HG02588 (cell line): Measurements from ENCODE around the gene CBX7.

ENCODE experiments used
- ATAC-seq: cut with Tn5 transposase; IDR thresholded peaks from one replicate; pipeline ENCODE4 v1.9.1; 2021; ENCODE audit warnings: mild to moderate bottlenecking, moderate library complexity; ENCODE audit not compliant: unreplicated experiment

CBX7 gene

GRCh38 chr22:39128508-39128907, 24.0 kb downstream of the CBX7 start:
- no peak for ATAC-seq

DNA sequence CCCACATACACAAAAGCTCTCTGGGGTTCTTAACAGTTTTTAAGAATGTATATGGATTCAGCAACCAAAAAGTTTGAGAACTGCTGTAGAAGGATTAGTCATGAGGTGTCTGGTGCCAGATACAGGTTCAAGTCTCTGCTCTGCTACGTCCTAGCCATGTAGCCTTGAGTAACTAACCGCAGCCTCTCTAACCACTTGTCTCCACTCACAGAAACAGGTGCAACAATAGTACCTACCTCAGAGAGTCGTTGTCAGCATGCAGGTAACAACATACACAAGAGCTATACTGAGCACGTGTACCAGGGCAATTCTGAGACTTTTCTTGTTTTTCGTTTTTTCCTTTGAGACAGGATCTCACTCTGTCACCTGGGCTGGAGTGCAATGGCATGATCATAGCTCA, 26.9 kb downstream of the CBX7 start:
- ATAC-seq: no peak

GRCh38 chr22:39123751-39124581, 28.5 kb downstream of the CBX7 start:
- no peak for ATAC-seq

DNA sequence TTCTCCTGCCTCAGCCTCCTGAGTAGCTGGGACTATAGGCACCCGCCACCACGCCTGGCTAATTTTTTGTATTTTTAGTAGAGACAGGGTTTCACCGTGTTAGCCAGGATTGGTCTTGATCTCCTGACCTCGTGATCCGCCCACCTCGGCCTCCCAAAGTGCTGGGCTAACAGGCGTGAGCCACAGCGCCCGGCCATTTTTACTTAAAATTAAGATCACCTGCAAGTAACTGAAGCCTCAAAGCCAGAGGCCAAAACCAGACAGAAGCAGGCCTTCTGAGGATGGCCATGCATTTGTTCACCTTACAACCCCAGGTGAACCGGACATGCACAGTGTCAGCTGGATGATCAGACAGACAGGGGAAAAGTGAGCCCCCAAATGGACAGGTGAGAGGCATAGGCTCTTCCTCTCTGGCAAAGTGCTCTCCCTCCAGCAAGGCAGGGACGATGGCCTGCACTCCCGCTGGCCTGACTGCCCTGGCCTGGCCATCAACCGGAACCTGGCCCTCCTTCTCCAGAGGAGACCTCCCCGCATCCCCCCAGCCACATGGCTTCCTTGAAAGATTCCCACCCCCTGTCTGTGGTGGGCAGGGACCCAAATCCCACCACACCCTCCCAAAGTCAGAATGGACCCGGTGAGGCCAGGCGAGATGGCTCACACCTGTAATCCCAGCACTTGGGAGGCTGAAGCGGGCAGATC, 29.6 kb downstream of the CBX7 start:
- no peak for ATAC-seq

- no peak for ATAC-seq
Observed at GRCh38 chr22:39120983-39121382, 31.5 kb downstream of the CBX7 start.

DNA sequence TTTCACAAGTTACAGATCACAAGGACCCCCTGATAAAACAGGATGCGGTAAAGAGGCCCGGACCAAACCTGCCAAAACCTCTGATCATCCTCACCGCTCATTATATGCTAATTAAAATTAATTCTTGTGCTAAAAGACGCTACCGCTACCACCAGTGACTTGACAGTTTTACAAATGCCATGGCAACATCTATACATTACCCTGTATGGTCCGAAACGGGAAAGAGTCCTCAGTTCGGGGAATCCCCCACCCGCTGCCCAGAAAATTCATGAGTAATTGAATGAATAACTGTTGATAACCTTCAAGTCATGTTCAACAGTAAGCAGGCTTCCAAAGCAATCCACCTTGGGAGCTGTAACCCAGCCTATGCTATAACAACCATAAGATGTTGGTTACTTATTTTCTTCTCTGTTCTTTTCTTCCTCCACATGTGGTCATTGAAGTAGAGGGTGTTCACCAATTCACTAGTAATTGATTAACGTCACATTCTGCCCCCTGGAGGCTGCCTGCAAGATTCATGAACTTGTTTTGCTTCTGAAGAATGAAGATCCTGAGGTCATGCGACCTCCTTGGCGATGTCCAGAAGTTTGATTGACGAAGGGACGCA, 34.8 kb downstream of the CBX7 start:
- no peak for ATAC-seq

- no peak for ATAC-seq
Observed at GRCh38 chr22:39115977-39116621, 36.4 kb downstream of the CBX7 start.

GRCh38 chr22:39115570-39115969, 36.9 kb downstream of the CBX7 start:
- no peak for ATAC-seq

GRCh38 chr22:39114112-39114511, 38.4 kb downstream of the CBX7 start:
- ATAC-seq: no peak

DNA sequence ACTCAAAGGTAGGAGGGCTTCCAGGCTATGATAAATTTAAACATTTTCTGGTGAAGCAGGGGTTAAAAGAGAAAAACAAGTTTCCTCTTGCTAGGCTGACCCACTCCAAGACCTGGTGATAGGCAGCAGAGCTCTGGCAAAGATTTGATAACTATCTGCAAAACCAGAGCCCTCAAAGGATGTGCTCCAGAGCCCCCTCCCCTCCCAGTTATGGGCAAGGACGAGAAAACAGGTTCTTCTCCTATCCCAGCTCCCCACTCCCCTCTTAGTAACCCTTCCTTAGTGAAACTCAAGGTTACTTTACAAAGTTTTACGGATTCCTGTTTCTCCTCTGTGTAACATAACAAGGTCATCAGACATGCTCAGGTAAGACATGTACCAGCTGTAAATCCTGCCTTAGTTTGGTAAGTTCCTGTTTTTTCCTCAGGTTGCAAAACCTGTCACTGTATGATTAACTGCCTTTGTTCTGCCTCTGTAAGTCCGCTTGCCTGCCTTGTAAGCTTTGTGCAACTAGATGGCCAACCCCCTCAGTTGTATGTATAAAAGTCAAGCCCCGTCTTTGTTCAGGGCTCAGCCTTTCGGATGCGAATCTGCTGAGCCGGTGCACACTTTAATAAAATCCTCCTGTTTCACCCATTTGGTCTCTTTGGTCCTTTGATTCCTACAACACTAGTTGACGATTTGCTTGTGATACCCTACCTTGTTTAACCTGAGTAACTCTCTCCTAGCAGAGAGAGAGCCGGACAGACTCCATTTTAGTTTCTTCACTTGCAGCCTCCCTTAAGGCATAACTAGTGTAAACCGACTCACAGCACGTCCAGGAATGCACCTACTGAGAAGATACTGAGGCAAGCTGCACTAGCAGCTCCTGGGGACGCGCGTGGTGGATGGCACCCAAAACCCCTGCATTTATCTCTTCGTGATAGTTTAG, 41.6 kb downstream of the CBX7 start:
- ATAC-seq: no peak

- ATAC-seq: no peak
Observed at GRCh38 chr22:39109361-39109760, 43.1 kb downstream of the CBX7 start.

GRCh38 chr22:39108487-39108886, 44.0 kb downstream of the CBX7 start:
- no peak for ATAC-seq

DNA sequence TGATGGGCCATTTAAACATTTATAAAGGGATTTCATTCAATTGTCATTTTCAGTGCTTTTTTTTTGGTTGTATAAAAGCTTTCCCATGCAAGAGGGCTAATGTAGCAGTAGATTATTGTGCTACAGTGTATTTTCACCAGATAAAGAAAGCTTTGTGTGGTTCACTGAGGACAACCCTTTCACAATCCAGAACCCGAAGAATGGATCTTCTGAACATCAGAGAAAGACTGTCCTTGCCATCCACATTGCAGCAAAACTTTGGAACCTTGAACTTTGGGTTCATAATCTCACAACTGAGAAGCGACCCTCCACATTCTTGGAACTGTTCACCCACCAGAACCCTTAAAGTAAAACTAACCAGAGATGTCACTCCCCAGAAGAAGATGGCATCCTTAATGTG, 46.2 kb downstream of the CBX7 start:
- ATAC-seq: no peak

- no peak for ATAC-seq
Observed at GRCh38 chr22:39103431-39103830, 49.0 kb downstream of the CBX7 start.

DNA sequence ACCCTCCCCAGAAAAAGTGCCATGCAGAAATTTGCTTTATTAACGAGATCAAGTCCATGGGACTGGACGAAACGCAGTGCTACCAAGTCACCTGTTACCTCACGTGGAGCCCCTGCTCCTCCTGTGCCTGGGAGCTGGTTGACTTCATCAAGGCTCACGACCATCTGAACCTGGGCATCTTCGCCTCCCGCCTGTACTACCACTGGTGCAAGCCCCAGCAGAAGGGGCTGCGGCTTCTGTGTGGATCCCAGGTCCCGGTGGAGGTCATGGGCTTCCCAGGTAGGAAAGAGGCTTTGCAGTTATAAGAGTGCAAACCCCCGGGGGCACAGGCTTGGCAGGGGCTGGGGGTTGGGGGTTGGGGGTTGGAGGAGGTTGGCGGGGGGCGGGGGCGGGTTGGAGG, 51.3 kb downstream of the CBX7 start:
- no peak for ATAC-seq

DNA sequence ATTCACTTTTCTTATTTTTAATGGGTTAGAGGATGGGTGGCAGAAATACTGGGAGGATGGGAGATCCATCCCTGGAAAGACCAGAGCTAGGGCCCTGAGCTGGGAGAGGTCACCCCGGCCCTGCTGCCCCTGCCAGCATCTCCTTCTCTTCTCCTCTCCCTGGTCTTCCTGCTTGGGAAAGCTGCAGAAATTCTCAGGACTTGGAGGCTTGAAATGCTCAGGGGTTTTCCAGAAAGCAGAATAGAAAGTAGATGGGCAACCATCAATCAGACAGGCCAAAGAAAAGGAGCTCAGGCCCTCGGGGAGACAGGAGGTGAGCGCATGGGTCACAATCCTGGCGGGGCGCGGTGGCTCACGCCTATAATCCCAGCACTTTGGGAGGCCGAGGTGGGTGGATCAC, 53.9 kb downstream of the CBX7 start:
- no peak for ATAC-seq

DNA sequence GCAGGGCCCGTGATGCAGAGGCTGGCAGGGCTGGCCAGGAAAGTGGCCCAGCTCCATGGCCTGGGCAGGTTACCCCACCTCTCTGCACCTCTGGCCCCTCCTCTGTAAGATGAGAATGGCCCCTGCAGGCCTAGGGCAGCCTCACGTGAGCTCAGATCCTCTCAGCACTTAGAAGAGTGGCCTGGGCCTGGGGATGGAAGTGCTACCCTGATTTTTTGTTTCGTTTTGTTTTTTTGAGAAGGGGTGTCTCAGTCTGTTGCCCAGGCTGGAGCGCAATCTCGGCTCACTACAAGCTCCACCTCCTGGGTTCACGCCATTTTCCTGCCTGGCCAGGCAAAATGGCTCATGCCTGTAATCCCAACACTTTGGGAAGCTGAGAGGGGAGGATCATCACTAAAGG, 54.5 kb downstream of the CBX7 start:
- no peak for ATAC-seq

DNA sequence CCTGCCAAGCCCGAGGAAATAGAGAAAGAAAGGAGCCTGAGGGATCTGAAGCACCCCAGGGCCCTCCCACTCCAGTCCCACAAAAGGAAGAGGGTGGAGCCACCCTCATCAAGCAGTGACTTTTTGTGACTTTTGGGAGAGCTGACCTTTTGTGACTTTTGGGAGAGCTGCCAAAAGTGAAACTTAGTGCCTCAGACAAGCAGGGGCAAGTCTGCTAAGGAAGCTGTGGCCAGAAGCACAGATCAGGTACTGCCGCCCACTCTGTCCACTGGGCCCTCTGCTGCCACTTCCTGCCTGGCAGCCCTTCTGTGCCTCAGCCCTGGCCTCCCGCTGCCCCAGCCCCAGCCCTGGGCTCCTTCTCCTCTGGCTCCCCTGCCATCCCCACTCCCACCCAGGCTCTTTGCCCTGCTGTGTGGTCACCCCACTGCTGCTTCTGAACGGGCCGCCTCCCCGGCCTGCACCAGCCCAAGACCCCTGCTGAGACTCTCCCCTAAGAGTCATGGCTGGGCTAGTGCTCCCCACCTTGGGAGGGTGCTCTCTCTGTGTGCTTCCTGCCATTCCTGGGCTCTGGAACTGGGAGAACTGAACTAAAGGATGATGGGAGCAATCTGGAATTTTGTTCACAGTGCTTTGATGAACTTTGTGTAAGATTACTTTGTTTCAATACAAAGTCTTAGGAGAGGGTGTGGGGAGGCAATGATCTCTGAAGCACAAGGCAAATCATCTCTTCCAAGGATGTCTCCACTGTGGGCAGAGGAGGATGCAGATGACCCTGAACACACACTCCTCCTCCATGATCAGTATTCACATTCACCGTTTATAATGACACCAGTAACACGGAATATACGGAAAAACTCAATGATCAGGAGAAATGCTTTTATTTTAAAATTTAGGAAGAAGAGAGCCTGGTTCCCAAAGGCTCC, 55.1 kb downstream of the CBX7 start, which contains the start of gene APOBEC3H:
Gene APOBEC3H (plus strand): TSS at position 147 of the 923 bp plus-strand sequence. CDS start 3,035 bp downstream, outside the sequence.
- ATAC-seq: no peak

- no peak for ATAC-seq
Observed at GRCh38 chr22:39095971-39096370, 56.5 kb downstream of the CBX7 start.
